A673 (cell line): Measurements from ENCODE around the gene AKR1D1.
"Not testable (repeated sequence)": the region's sequence is repeated elsewhere in the genome, so short reads cannot be mapped to it uniquely, and the experiment has no call there.

Experiments used
- CTCF ChIP-seq: fragments of 300-800, 200-600 bp; sonication (generic); conservative IDR thresholded peaks from 2 replicates; pipeline ENCODE4 v1.5.1; 2017; ENCODE audit warnings: low read depth, mild to moderate bottlenecking, antibody characterized with exemption, low read length, moderate library complexity, mixed read lengths
- EZH2 ChIP-seq: fragments of 200-600 bp; sonication (generic); IDR thresholded peaks from 2 replicates; pipeline ENCODE4 v1.6.1; 2017; ENCODE audit warnings: borderline replicate concordance, low read depth, mild to moderate bottlenecking, mixed read lengths, antibody characterized with exemption, low read length; ENCODE audit not compliant: poor library complexity, severe bottlenecking

DNA sequence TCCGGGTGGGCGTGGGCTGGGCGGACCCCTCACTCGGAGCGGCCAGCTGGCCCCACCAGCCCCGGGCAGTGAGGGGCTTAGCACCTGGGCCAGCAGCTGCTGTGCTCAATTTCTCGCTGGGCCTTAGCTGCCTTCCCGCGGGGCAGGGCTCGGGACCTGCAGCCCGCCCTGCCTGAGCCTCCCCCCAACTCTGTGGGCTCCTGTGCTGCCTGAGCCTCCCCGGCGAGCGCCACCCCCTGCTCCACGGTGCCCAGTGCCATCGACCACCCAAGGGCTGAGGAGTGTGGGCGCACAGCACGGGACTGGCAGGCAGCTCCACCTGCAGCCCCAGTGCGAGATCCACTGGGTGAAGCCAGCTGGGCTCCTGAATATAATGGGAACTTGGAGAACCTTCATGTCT lies 70.0 kb downstream of the AKR1D1 start:
- TF ChIP-seq CTCF, EZH2: not testable (repeated sequence)
